ENCODE results near the gene PCLO.

The PCLO gene

GRCh38 chr7:82823073-82823472, 339.6 kb downstream of the PCLO start:
- H3K4me3 ChIP-seq (ENCODE audit: low read depth, low read length): no peak overlapping the region
- TF ChIP-seq, protein P1, sequence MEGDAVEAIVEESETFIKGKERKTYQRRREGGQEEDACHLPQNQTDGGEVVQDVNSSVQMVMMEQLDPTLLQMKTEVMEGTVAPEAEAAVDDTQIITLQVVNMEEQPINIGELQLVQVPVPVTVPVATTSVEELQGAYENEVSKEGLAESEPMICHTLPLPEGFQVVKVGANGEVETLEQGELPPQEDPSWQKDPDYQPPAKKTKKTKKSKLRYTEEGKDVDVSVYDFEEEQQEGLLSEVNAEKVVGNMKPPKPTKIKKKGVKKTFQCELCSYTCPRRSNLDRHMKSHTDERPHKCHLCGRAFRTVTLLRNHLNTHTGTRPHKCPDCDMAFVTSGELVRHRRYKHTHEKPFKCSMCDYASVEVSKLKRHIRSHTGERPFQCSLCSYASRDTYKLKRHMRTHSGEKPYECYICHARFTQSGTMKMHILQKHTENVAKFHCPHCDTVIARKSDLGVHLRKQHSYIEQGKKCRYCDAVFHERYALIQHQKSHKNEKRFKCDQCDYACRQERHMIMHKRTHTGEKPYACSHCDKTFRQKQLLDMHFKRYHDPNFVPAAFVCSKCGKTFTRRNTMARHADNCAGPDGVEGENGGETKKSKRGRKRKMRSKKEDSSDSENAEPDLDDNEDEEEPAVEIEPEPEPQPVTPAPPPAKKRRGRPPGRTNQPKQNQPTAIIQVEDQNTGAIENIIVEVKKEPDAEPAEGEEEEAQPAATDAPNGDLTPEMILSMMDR (IDR thresholded peaks at IDR 0.05; ENCODE audit: control insufficient read depth, extremely low read depth, insufficient read depth): no peak
- DNase-seq (ENCODE audit: low read depth): no peak

GRCh38 chr7:82821037-82821436, 341.6 kb downstream of the PCLO start:
- no peak overlapping the region for H3K4me3 ChIP-seq (ENCODE audit: low read depth, low read length)
- TF ChIP-seq, protein P1 (IDR thresholded peaks at IDR 0.05; ENCODE audit: control insufficient read depth, extremely low read depth, insufficient read depth): no peak
- DNase-seq (ENCODE audit: low read depth): no peak

GRCh38 chr7:82818171-82818570, 344.5 kb downstream of the PCLO start:
- no peak for DNase-seq (ENCODE audit: low read depth)
- TF ChIP-seq, protein P1 (IDR thresholded peaks at IDR 0.05; ENCODE audit: control insufficient read depth, extremely low read depth, insufficient read depth): no peak

DNA sequence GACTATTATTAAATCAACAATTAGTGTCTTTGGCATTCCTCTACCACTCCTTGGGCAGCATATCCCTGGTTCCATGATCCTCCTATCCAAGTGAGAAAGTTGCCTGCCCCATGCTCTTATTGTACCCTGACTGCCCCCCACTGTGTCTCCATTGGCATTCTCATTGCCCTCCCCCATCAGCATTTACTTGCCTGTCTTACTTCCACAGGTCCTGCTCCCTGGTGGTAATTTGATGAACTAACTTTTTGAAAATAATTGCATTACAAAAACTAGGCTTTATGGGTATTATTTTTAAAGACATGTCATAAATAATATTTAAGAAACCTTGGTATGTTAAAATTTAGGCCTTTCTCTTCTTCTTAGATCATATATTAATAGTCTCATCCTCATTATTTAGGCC, 346.4 kb downstream of the PCLO start:
- no peak overlapping the region for H3K4me3 ChIP-seq (ENCODE audit: low read depth, low read length)
- TF ChIP-seq, protein P1 (IDR thresholded peaks at IDR 0.05; ENCODE audit: control insufficient read depth, extremely low read depth, insufficient read depth): no peak
- no peak for DNase-seq (ENCODE audit: low read depth)

More at GRCh38 chr7:82818171-82818570, 344.5 kb downstream of the PCLO start:
- H3K4me3 ChIP-seq (ENCODE audit: low read depth, low read length): no peak overlapping the region

DNA sequence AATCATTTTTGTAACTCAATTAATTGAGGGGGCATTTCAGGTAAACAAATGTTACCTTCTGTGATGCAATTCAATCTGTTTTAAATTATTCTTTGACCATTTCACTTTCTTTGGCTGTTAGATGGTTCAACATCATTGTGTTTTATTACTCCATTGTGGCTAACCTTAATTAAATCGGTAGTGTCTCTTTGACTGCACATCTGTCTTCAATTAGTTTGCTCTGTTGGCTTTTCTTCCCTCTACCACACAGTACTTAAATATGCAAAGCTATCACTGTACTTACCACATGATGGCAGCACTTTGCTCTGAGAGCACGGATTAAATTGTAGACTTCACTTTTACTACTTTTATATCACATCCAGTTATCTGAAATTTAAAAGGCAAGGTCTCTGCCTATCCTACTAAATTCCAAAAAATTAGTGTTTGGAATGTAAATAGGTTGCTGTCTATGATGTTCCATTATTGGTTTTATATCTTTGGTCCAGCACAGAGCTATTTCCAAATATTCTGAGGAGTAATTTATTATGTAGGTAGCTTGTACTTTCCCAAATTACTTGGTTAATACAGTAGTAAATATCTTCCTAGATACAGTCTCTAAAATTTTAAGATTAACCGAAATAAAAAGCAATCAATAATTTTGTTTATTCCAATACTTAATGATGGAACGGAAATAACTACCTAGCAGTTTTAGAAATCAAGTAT, 352.0 kb downstream of the PCLO start:
- TF ChIP-seq, protein P1 (IDR thresholded peaks at IDR 0.05; ENCODE audit: control insufficient read depth, extremely low read depth, insufficient read depth): peak; percentile 81
- peak; percentile 45 for DNase-seq (ENCODE audit: low read depth)
- H3K4me3 ChIP-seq (ENCODE audit: low read depth, low read length): no peak overlapping the region

DNA sequence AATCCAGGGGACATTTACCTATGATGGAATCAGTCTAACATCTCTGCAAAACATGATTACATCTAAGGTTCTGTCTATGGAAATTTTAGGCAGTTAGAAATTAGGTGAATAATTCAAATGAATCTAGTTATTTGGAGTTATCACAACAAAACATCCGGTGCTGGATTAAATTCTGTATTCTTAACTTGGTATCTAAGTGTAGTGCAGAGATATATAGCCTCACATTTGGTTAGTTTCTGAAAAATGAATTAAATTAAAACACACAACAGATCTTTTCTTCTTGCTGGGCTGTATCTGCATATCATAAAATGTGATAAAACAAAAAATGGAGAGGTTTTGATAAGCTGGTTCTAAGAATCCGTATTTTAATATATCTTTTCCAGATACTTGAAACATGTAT, 354.1 kb downstream of the PCLO start:
- H3K4me3 ChIP-seq (ENCODE audit: low read depth, low read length): no peak overlapping the region
- DNase-seq (ENCODE audit: low read depth): no peak
- TF ChIP-seq, protein P1 (IDR thresholded peaks at IDR 0.05; ENCODE audit: control insufficient read depth, extremely low read depth, insufficient read depth): no peak

DNA sequence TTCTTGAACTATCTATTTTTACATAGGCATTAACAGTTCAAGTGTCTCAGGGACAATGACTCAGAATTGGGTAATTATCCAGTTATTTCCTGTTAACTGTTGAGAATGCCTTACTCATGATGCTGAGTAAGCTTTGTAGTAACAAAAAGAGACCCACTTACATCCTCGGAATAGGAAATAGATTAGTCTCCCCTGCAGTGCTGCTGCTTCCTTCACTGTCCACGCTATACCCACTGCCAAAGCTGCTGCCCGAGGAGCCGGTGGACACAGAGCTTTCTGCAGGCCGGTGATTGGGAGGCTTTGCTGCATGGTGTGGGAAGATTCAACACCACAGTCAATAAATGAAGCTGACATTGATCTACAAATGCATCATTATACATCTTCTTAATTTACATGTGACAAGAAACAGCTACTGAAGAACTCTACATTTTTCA, 357.1 kb downstream of the PCLO start:
- DNase-seq (ENCODE audit: low read depth): no peak
- no peak overlapping the region for H3K4me3 ChIP-seq (ENCODE audit: low read depth, low read length)
- TF ChIP-seq, protein P1 (IDR thresholded peaks at IDR 0.05; ENCODE audit: control insufficient read depth, extremely low read depth, insufficient read depth): no peak
